Measurements from ENCODE around the gene ZCCHC2.

- TF ChIP-seq POLR2A (IDR thresholded peaks at IDR 0.05) = no peak
- no peak for TF ChIP-seq CTCF (IDR thresholded peaks at IDR 0.05)
These were observed 35.7 kb upstream of the ZCCHC2 start for GRCh38 chr18:62487161-62487560.

All from upper lobe of left lung (tissue), 4 donors.